HG03457 (cell line): ENCODE results near the gene BIRC6.

Source experiments
- ATAC-seq: cut with Tn5 transposase; IDR thresholded peaks from one replicate; pipeline ENCODE4 v1.9.1; 2021; ENCODE audit warnings: moderate number of reproducible peaks; ENCODE audit not compliant: unreplicated experiment

The BIRC6 gene

DNA sequence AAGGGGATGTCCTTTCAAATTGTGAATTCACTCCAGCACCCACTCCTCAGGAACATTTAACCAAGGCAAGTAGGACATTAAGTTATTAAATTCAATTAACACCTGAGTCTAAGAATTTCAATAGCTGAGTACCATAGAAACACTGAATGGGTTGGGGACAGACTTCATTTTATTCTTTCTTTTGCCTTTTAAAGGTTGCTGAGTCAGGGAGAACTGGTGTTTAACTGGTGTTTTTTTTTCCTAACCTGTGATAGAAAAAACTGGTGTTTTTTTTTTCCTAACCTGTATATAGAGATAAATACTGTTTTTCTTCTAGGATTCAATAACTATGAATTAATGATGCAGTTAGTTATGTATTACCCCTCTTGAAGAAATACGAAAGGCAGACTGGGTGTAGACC is 309.9 kb downstream of the BIRC6 start:
- ATAC-seq: no peak

DNA sequence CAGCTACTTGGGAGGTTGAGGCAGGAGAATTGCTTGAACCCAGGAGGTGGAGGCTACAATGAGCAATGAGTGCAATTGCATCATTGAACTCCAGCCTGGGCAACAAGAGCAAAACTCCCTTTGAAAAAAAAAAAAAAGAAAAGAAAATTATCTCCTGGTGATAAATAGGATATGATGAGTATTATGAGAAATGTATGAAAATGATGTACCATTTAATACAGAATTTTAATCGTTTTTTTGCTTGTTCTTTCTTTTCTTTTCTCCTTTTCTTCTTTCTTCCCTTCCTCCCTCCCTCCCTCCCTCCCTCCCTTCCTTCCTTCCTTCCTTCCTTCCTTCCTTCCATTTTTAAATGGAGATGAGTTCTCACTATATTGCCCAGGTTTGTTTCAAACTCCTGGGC is 311.4 kb downstream of the BIRC6 start:
- no peak for ATAC-seq
